Stimulated activated CD4-positive, alpha-beta T cell treated with anti-CD3 and anti-CD28 coated beads, Interleukin-12 subunit alpha, Interleukin-12 subunit beta, amount 100 ng/mL, for 48 hours (primary cell): ENCODE results near the gene GALNT12.

ENCODE experiments used
- DNase-seq, 3 donors: peaks; one replicate each; pipeline ENCODE4 v3.0.0-alpha.2; 2020; ENCODE audit warnings: low read depth in 2 of 3, low spot score in 1 of 3

GALNT12 gene

GRCh38 chr9:98781588-98782383 is 25.7 kb upstream of the GALNT12 start:
- DNase-seq: no peak

GRCh38 chr9:98783518-98784226 is 23.8 kb upstream of the GALNT12 start:
- DNase-seq: no peak

GRCh38 chr9:98784831-98785806 is 22.4 kb upstream of the GALNT12 start:
- DNase-seq: no peak

DNA sequence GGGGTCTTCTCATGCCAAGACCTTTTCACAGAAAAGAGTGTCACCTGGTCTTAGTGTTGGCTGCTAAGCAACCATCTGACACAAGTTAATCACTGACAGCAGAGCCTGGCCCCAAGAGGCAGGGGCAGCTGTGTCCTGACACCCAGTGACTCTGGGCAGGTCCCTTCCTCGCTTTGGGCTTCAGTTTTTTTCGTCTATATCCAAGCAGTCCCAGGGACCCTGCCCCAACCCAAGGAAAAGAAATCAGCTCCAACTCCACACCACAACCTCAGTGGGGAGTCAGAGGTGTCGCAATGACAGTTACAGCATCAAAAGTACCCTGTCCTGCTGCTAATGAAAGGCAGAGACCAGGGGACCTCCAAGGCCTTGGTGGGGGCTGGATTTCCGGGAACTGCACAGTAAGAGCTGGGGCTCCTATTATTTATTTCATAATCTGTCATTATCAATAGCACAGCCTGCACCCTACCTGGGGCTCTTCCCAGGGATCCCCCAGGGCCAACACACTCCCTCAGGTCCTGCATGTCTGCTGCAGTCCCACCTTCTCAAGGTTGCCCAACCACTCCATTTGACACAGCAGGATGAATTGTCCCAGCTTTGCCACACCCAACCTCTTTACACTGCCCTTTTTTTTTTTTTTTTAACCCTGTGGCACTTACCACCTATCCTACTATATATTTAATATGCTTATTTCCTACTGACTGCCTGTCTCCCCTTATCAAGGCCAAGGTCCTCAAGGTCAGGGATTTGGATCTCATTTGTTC is 20.5 kb upstream of the GALNT12 start:
- DNase-seq: no peak

DNA sequence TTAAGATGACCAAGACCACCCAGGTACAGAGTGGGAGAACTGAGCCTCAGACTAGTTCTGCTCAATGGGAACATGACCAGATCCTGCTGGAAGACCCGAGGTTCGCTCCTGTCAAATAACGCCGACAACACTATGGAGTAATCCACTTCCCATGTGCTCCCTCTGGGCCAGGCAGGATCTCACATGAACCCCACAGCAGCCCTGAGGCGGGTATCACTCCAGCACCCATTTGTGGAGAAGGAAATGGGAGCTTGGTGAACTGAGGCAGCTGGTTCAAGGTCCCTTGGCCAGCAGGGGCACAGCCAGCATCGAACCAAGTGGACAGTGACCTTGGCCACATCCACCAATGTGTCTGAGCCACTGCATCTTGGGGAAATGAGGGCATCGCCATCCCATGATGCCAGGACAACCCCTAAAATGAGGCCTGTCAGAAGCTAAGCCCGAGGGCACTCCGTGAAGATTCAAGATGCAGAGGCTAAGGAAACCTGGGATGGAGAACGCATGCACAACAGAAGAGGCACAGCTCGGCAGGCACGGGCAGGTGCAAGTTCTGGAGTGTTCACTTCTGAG is 19.6 kb upstream of the GALNT12 start:
- DNase-seq: no peak

DNA sequence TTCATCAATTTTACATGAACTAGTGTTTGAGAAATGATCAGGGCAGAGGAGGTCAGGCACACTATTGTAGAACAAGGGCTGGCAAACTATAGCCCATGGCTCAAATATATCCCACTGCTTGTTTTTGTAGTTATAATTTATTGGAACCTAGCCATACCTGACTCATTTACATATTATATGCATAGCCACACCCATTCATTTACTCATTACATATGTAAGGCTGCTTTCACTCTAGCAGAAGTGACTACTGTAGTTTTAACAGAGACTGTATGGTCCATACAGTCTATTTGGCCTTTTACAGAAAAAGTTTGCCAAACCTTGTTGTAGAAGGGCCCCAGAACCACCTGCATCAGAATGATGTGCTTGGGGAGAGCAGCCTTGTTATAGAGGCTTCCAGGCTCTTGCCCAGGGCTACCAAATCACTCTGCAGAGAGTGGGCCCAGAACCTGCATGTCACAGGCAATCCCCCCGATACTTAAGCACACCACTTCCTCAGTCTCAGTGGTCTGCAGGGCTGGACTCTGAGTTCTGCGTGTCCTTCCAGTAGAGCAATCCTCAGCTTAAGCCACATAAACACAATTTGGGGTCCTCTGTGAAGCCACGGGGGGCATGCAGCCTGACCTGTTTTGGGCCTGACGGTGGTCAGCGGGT is 17.9 kb upstream of the GALNT12 start:
- no peak for DNase-seq

DNA sequence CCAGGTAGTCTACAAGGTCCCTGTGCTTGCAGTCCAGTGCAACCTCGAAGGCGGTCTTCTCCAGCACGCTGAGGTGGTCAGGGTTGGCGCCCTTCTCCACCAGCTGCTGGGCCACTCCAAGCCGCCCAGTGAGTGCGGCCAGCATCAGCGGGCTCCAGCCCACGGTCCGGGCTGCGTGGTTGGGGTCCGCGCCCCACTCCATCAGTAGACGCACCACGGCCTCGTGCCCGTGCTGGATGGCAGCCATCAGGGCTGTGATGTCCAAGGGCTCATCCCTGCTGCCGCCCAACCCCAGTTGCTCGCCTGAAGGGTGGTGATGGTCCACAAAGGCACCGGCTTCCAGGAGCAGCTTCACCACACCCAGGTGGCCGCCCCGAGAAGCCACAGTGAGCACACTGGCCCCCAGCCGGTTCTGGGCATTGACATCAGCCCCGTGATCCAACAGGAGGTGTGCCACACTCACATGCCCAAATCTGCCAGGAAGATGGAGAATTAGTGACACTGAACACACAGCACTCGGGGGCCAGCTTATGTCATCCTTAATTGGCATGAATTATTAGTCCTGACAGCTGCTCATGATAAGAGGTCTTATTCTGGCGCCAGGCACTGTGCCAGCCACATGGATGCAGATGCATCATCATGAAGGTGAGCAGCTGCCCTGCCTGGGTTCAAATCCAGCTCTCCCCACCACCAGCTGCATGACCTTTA is 17.2 kb upstream of the GALNT12 start:
- DNase-seq: no peak

GRCh38 chr9:98790842-98791607 is 16.4 kb upstream of the GALNT12 start:
- peak; percentile 52 to 63 (median 54) for DNase-seq

DNA sequence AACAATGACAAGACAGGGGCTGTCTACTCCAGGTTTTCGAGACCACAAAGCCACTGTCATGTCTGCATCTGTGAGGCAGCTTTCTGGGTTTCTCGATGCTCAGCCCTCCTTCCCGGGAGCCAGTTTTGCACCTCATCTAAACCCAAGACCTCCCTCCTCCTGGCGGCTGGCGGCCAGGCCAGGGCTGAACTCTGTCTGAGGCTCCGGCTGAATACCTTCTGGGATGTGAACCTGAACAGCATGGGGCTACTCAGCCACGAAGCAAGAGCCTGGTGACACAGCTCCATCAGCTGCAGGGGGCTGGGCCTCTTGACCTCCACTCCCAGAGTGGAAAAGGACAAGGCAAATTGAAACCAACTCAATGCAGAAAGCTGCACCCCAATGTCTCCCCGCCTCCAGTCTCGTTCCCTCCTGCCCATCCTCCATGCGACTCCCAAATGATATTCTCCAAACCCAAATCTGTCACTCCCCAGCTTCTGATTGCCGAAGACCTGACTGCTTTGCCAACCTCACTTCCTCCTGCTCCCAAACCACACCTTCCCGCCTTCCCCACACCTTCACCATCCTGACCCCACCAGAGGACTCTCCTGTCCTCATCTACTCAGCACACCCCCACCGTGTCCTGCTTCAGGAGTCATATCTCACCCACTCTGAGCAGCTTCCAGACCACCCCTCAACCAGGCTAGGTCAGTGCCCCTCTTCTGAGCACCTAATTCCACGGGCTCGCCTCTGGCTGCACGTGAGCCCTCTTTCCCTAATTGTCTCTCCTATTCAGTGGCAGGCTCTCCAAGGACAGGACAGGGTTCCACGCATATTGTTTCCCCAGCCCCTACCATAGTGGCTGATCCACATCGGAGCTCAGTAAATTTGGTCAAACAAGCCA is 15.6 kb upstream of the GALNT12 start:
- no peak for DNase-seq

GRCh38 chr9:98793031-98793430 is 14.4 kb upstream of the GALNT12 start:
- DNase-seq: no peak

DNA sequence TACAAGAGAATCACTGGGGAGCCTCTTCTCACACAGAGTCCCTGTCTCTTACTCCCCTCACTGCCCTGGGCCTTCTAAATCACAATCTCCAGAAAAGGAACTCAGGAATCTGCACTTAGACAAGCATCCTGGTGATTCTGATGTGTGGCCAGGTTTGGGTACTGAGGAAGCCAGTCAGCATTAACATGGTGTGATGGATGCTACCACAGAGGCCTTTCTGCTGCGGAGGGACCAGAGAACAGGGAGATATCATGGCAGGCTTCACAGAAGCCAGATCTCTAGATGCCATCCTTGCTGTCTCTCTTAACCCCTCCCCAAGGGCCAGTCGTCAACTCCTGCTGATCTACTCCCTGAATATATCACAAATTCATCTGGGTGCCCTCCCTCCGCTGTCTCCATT is 12.7 kb upstream of the GALNT12 start:
- no peak for DNase-seq

DNA sequence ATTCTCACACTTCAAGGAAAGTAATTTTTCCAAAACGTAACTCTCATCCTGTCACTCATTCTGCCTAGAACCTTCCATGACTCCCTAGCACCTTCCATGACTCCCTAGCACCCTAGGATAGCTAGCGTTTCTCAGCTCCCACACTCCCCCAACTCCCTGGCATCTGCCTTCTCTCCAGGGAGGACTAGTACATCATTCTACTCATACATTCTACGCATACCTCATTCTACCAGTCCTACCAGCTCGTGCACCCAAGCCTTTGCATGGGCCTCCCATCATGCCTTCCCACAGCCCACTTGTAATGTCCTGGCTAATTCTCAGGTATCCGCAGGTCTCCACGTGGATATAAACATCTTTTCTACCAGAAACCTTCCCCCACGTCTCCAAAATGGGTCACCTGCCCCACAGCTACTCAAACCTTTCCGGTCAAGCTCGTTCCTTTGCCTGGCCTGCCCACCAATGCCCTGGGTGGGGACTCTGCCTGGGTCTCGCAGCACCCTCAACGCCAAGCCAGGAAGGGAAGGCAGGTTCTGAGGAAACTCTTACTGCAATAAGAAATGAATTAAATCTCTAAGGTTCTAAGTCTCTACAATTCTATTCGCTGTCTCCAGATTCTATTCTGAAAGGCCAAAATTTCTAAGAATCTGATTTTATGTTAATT is 12.0 kb upstream of the GALNT12 start:
- DNase-seq: no peak

- DNase-seq: no peak
Measured at GRCh38 chr9:98795970-98796363, 11.5 kb upstream of the GALNT12 start.

DNA sequence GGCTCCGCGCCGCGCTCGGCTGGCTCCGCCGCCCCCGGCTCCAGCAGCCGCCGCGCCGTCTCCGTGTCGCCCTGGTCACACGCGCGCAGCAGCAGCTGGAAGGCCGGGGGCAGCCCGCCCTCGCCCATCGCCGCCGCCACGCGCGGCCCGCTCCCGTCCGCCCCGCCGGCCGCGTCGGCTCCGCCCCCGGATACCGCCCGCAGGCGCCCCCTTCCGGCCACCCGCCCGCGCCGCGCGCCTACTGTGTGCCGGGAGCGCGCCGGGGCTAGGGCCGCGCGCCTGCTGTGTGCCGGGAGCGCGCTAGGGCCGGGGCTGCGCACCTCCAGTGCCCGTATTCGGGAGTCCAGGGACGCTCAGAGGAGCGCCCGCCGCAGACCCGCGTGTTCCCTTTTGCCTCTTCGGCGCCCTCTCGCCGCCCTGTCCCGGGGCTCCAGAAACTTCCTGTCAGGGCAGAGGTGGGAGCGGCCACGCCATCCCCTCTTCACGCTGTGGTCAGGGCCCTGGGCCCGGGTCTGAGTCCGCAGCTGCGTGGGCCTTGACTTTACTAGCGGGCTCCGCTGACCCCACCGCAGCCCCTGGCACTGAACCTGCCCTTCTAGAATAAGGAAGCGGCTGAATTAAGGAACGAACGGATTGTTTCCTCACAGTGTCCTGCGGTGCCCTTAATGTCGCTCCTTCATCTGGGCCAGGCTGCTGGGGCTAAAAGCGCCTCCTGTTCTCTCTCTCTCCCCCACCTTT is 10.9 kb upstream of the GALNT12 start, which contains the start of gene ANKS6:
Gene ANKS6 (minus strand): TSS at position 192 of the 738 bp plus-strand sequence. CDS start 64 bp downstream, at position 128.
- DNase-seq: peak; percentile 55 to 80 (median 77)

GRCh38 chr9:98797491-98797890 is 10.0 kb upstream of the GALNT12 start:
- no peak for DNase-seq

DNA sequence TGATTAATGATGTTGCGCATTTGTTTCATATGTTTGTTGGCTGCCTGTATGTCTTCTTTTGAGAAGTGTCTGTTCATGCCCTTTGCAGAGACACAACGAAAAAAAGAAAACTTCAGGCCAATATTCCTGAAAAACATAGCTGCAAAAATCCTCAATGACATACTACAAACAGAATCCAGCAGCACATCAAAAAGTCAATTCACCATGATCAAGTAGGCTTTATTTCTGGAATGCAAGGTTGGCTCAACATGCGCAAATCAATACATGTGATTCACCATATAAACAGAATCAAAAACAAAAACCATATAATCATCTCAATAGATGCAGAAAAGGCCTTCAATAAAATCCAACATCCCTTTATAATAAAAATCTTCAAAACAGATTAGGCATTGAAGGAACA is 9.2 kb upstream of the GALNT12 start:
- DNase-seq: no peak
